ENCODE data around the gene TENT4B. TPM values are rescaled to one million over a fixed set of nuclear protein-coding genes. Genes with fewer than 3 reads are reported as not detected.

The TENT4B gene
- polyA plus RNA-seq, 1 experiment: 7.2 TPM

DNA sequence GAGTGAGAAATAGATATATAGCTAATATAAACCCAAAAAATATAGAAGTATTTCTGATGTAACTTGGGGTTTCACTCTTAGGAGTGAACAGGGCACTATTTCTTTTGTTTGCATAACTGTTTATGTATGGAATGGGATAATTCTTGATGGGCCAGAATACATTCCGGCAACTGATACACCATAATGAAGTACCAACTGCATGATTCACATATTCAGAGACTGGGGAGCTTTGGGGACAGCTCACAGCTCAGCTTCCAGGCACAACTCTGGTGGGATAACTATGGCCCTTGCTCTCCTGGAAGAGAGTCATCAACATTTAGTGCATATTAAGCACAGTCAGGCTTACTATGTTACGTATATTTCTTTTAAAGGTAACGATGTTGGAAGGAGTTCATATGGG lies 71.2 kb downstream of the TENT4B start:
- no peaks in the 10 kb centered on the region for H3K27me3 ChIP-seq (ENCODE audit: control insufficient read depth, insufficient read depth, low read length)
- ChIA-PET CTCF (interaction anchor here (1.1 to 1.5 kb wide), 3 partner anchors 13 to 157 kb away, joined by 3 to 4 read pairs (median 3); no protein-coding TSS in a partner anchor), POLR2A (no interaction called here)
- DNase-seq (ENCODE audit: low read depth): no peak
- TF ChIP-seq, protein P1, sequence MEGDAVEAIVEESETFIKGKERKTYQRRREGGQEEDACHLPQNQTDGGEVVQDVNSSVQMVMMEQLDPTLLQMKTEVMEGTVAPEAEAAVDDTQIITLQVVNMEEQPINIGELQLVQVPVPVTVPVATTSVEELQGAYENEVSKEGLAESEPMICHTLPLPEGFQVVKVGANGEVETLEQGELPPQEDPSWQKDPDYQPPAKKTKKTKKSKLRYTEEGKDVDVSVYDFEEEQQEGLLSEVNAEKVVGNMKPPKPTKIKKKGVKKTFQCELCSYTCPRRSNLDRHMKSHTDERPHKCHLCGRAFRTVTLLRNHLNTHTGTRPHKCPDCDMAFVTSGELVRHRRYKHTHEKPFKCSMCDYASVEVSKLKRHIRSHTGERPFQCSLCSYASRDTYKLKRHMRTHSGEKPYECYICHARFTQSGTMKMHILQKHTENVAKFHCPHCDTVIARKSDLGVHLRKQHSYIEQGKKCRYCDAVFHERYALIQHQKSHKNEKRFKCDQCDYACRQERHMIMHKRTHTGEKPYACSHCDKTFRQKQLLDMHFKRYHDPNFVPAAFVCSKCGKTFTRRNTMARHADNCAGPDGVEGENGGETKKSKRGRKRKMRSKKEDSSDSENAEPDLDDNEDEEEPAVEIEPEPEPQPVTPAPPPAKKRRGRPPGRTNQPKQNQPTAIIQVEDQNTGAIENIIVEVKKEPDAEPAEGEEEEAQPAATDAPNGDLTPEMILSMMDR (IDR thresholded peaks at IDR 0.05; ENCODE audit: insufficient read depth, low read depth, low read length): no peak
- H3K4me3 ChIP-seq (ENCODE audit: low read depth, low read length): no peak overlapping the region
- peaks cover 11% of the 10 kb centered on the region for H3K36me3 ChIP-seq (ENCODE audit: control insufficient read depth, insufficient read depth, low read length)

DNA sequence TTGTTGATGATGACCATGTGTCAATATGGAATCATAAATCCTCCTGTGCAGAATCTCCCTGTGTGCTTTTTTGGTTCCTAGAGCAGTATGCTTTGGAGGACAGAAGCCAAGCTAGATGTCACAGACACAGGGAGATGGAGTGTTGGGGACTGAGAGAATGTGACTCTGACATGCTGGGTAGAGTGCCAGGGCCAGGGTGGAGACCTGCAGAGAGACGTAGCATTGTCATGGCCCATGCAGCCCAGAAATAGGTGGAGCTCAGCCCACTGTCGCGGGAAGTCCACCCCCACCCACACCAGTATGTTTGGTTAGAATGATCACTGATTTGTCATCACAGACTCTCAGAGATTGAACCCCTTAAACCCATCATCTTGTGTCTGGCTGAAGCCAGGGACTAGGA lies 74.0 kb downstream of the TENT4B start:
- no peak for DNase-seq (ENCODE audit: low read depth)
- Histone ChIP-seq H3K36me3 (ENCODE audit: control insufficient read depth, insufficient read depth, low read length) (peaks cover 8% of the 10 kb centered on the region), H3K27me3 (ENCODE audit: control insufficient read depth, insufficient read depth, low read length) (no peaks in the 10 kb centered on the region), H3K4me3 (ENCODE audit: low read depth, low read length) (no peak overlapping the region)
- CTCF ChIA-PET: interaction anchor here (0.9 to 1.7 kb wide), 2 partner anchors 17 to 142 kb away, joined by 3 to 4 read pairs; partner anchors contain the start of gene BRD7
- TF ChIP-seq, protein P1 (IDR thresholded peaks at IDR 0.05; ENCODE audit: insufficient read depth, low read depth, low read length): no peak
- POLR2A ChIA-PET: no interaction called here

DNA sequence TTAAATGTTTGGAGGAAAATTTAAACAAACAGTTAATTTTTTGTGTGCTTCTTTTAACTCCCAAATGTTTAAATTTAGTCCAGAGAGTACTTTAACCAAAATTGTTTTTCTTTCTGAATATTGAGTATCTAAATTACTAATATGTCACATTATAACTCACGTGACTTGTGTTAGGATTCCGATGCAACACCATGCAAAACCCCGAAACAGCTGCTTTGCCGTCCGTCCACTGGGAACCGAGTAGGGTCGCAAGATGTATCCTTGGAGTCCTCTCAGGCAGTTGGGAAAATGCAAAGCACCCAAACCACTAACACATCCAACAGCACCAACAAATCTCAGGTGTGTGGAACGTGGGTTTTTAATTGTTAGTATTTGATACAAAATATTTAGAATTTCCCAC lies 74.6 kb downstream of the TENT4B start:
- TF ChIP-seq, protein P1 (IDR thresholded peaks at IDR 0.05; ENCODE audit: insufficient read depth, low read depth, low read length): no peak
- Histone ChIP-seq H3K27me3 (ENCODE audit: control insufficient read depth, insufficient read depth, low read length) (no peaks in the 10 kb centered on the region), H3K4me3 (ENCODE audit: low read depth, low read length) (no peak overlapping the region), H3K36me3 (ENCODE audit: control insufficient read depth, insufficient read depth, low read length) (peaks cover 8% of the 10 kb centered on the region)
- ChIA-PET POLR2A (no interaction called here), CTCF (interaction anchor here (0.9 to 1.7 kb wide), 2 partner anchors 17 to 141 kb away, joined by 3 to 4 read pairs; partner anchors contain the start of gene BRD7)
- no peak for DNase-seq (ENCODE audit: low read depth)

DNA sequence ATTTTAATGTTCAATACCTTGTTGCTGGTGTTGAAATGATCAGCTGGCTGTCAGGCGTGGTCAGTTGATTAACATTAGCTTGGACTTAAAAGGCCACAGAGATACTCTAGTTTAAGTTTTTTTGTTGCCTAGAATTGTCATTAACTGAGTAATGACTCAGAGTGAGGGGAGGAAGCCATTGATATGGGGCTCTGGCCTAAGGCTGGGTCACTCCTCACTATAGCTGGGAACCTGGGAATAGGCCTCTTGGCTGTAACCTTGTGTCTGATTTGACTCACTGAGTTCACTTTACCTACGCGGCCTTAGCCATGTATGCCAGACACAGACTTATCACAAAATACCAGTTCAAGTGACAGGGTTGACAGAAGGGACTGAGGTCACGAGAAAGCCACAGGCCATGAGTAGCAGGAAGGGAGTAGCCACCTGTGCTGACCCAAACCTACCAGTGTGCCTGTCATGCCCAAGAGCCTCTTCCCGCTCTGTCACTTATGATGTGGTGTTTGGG lies 75.3 kb downstream of the TENT4B start:
- CTCF ChIA-PET: interaction anchor here (0.9 kb wide), 1 partner anchor 98 kb away, joined by 3 read pairs; no protein-coding TSS in a partner anchor
- TF ChIP-seq, protein P1 (IDR thresholded peaks at IDR 0.05; ENCODE audit: insufficient read depth, low read depth, low read length): no peak
- DNase-seq (ENCODE audit: low read depth): no peak
- no peaks in the 10 kb centered on the region for H3K27me3 ChIP-seq (ENCODE audit: control insufficient read depth, insufficient read depth, low read length)
- H3K36me3 ChIP-seq (ENCODE audit: control insufficient read depth, insufficient read depth, low read length): peaks cover 7% of the 10 kb centered on the region
- POLR2A ChIA-PET: no interaction called here
- no peak overlapping the region for H3K4me3 ChIP-seq (ENCODE audit: low read depth, low read length)

DNA sequence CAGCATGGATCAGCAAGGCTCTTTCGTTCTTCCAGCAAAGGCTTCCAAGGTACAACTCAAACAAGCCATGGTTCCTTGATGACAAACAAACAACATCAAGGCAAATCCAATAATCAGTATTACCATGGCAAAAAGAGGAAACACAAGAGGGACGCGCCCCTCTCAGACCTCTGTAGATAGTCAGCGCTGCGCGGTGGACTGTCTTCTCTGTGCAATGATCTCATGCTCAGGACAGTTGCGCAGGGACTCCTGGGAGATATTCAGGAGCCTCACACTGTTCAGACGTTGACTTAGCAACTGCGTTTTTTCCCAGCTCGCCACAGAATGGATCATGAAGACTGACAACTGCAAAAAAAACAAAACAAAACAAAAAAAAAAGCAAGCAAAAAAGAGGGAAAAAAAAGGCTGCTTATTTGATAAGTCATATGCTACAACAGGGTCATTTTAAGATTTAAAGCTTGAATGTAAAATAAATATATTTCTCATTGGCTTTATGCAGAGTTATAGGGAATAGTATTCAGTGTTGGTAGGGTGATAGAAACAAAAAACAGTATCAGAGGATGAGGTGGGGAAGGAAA lies 76.1 kb downstream of the TENT4B start:
- Histone ChIP-seq H3K4me3 (ENCODE audit: low read depth, low read length) (no peak overlapping the region), H3K36me3 (ENCODE audit: control insufficient read depth, insufficient read depth, low read length) (peaks cover 7% of the 10 kb centered on the region), H3K27me3 (ENCODE audit: control insufficient read depth, insufficient read depth, low read length) (no peaks in the 10 kb centered on the region)
- DNase-seq (ENCODE audit: low read depth): no peak
- ChIA-PET POLR2A (interaction anchor here (0.7 kb wide), 1 partner anchor 1641 kb away, joined by 4 read pairs; no protein-coding TSS in a partner anchor), CTCF (no interaction called here)
- TF ChIP-seq, protein P1 (IDR thresholded peaks at IDR 0.05; ENCODE audit: insufficient read depth, low read depth, low read length): no peak

Measured in BJ (cell line).